Measurements from ENCODE around the gene SORBS1. TPM values are rescaled to one million over a fixed set of nuclear protein-coding genes. Genes with fewer than 3 reads are reported as not detected.

Gene SORBS1
- total RNA-seq, 1 experiment from 2014 or later, result 4.1 TPM

DNA sequence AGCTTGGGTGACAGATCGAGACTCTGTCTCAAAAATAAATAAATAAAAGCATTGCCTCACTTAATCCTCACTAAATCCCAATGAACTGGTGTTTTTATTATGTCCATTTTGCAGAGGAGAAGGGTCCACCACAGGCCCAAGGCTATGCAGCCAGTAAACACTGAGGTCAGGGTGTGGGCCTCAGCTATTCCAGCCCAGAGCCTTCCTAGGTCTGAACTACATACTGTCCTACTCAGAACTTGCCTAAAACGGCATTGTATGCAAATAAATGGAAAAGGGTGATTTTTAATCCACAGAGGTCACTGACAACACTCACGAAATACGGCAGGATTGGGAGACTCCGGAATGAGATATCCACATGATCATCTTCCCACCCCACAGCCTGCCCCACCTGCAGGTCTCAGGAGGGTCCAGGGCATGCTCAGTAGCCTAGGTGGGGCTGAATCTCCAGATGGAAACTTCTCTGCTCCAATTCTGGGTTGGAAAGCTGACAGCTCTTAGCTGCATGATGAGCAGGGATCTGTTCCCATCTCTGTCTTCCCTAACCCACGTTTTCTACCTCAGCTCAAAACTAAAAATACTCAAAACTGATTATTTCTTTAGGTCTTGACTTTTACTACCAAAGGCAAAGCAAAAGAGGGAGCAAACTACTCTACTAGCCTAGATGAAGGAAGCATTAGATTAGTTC lies 121.0 kb downstream of the SORBS1 start:
- POLR2A ChIA-PET (ENCODE audit: unreplicated experiment), result no interaction called here
- no peak overlapping the region for H2AFZ ChIP-seq (ENCODE audit: low read length)
- H3K9me2 ChIP-seq (replicated peaks; ENCODE audit: low read length), result no peaks in the 10 kb centered on the region
- no peaks in the 10 kb centered on the region for H3K79me2 ChIP-seq (ENCODE audit: low read length)
- DNase-seq (no peak), ATAC-seq (no peak)
- TF ChIP-seq EZH2phosphoT487 (IDR thresholded peaks at IDR 0.05; ENCODE audit: borderline replicate concordance, low read length) (no peak), EZH2 (IDR thresholded peaks at IDR 0.05; ENCODE audit: low read length, unreplicated experiment) (no peak)
- TF ChIP-seq, protein P1, sequence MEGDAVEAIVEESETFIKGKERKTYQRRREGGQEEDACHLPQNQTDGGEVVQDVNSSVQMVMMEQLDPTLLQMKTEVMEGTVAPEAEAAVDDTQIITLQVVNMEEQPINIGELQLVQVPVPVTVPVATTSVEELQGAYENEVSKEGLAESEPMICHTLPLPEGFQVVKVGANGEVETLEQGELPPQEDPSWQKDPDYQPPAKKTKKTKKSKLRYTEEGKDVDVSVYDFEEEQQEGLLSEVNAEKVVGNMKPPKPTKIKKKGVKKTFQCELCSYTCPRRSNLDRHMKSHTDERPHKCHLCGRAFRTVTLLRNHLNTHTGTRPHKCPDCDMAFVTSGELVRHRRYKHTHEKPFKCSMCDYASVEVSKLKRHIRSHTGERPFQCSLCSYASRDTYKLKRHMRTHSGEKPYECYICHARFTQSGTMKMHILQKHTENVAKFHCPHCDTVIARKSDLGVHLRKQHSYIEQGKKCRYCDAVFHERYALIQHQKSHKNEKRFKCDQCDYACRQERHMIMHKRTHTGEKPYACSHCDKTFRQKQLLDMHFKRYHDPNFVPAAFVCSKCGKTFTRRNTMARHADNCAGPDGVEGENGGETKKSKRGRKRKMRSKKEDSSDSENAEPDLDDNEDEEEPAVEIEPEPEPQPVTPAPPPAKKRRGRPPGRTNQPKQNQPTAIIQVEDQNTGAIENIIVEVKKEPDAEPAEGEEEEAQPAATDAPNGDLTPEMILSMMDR (conservative IDR thresholded peaks at IDR 0.05; ENCODE audit: low read depth, low read length), result no peak
- no peak overlapping the region for H3K9ac ChIP-seq (ENCODE audit: low read length)
- H3K9me3 ChIP-seq (ENCODE audit: low read length), result no peaks in the 10 kb centered on the region
- no peak overlapping the region for H3K4me2 ChIP-seq (ENCODE audit: low read length)
- no peak overlapping the region for H3K4me3 ChIP-seq (ENCODE audit: low read length)
- BruUV-seq (replicated peaks), result no TSS peak
- intact Hi-C loops (cut with micrococcal nuclease), result no loop called here
- no peaks in the 10 kb centered on the region for H3K27me3 ChIP-seq (ENCODE audit: low read length)
- H3K27ac ChIP-seq (ENCODE audit: low read length), result no peak overlapping the region
- CTCF ChIA-PET, result no interaction called here
- no peaks in the 10 kb centered on the region for H3K36me3 ChIP-seq (ENCODE audit: low read depth, low read length)
- H4K20me1 ChIP-seq (ENCODE audit: low read length), result no peaks in the 10 kb centered on the region
- H3K4me1 ChIP-seq (ENCODE audit: insufficient read depth, low read length), result peaks cover 5% of the 10 kb centered on the region
- H3F3A ChIP-seq (ENCODE audit: low read length, unreplicated experiment), result no peaks in the 10 kb centered on the region

DNA sequence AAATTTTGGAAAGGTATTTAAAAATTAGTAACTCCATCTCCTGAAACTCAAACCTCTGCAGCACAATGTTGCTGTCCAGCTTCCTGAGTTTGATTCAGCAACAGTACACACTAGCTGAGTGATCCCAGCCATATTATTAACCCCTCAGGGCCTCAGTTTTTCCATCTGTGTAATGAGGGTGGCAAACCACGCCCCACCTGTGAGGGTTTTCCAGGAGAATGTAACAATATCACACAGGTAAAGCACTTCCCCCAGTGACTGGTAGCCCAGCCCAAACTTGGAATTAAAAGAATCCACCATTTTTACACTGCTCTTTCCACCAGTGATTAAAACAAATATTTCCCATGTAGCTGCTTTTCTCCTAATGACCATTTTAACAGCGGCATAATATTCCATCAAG lies 122.4 kb downstream of the SORBS1 start:
- no peaks in the 10 kb centered on the region for H3K4me1 ChIP-seq (ENCODE audit: insufficient read depth, low read length)
- no peaks in the 10 kb centered on the region for H3K9me2 ChIP-seq (replicated peaks; ENCODE audit: low read length)
- no peaks in the 10 kb centered on the region for H3K9me3 ChIP-seq (ENCODE audit: low read length)
- no TSS peak for BruUV-seq (replicated peaks)
- no peaks in the 10 kb centered on the region for H3K27me3 ChIP-seq (ENCODE audit: low read length)
- H2AFZ ChIP-seq (ENCODE audit: low read length), result no peak overlapping the region
- CTCF ChIA-PET, result no interaction called here
- no peaks in the 10 kb centered on the region for H3K79me2 ChIP-seq (ENCODE audit: low read length)
- DNase-seq, result no peak
- H3K27ac ChIP-seq (ENCODE audit: low read length), result no peak overlapping the region
- no peak overlapping the region for H3K4me3 ChIP-seq (ENCODE audit: low read length)
- H4K20me1 ChIP-seq (ENCODE audit: low read length), result no peaks in the 10 kb centered on the region
- intact Hi-C loops (cut with micrococcal nuclease), result no loop called here
- H3K9ac ChIP-seq (ENCODE audit: low read length), result no peak overlapping the region
- H3F3A ChIP-seq (ENCODE audit: low read length, unreplicated experiment), result no peaks in the 10 kb centered on the region
- TF ChIP-seq EZH2phosphoT487 (IDR thresholded peaks at IDR 0.05; ENCODE audit: borderline replicate concordance, low read length) (no peak), EZH2 (IDR thresholded peaks at IDR 0.05; ENCODE audit: low read length, unreplicated experiment) (no peak)
- TF ChIP-seq, protein P1 (conservative IDR thresholded peaks at IDR 0.05; ENCODE audit: low read depth, low read length), result no peak
- no peak overlapping the region for H3K4me2 ChIP-seq (ENCODE audit: low read length)
- POLR2A ChIA-PET (ENCODE audit: unreplicated experiment), result interaction anchor here (0.7 kb wide), 1 partner anchor 239 kb away, joined by 3 read pairs; no protein-coding TSS in a partner anchor
- H3K36me3 ChIP-seq (ENCODE audit: low read depth, low read length), result no peaks in the 10 kb centered on the region
- ATAC-seq, result no peak

DNA sequence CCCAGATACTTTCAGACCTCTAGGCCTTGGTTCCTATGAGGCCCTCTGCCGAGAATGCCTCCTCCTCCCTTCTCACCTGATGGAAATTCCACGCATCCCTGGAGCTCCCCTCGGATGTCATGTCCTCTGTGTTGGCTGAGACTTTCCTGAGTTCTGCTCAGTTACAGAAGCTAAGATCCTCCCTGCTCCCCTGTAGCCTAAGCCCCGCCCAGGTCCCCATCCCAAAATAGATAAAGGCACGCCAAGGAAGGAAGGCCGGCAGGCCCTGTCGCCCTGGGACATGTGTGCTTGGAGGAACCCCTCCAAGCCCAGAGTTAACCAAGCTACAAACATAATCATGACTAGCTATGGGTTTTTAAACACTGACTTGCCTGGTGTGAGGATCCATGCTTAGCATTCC lies 123.5 kb downstream of the SORBS1 start:
- H3K27ac ChIP-seq (ENCODE audit: low read length), result no peak overlapping the region
- intact Hi-C loops (cut with micrococcal nuclease), result no loop called here
- ChIA-PET CTCF (no interaction called here), POLR2A (ENCODE audit: unreplicated experiment) (no interaction called here)
- no peak overlapping the region for H3K4me2 ChIP-seq (ENCODE audit: low read length)
- H3K9me2 ChIP-seq (replicated peaks; ENCODE audit: low read length), result no peaks in the 10 kb centered on the region
- H3K9ac ChIP-seq (ENCODE audit: low read length), result no peak overlapping the region
- no peak overlapping the region for H2AFZ ChIP-seq (ENCODE audit: low read length)
- ATAC-seq, result no peak
- no peaks in the 10 kb centered on the region for H3K4me1 ChIP-seq (ENCODE audit: insufficient read depth, low read length)
- no peak overlapping the region for H3K4me3 ChIP-seq (ENCODE audit: low read length)
- TF ChIP-seq EZH2phosphoT487 (IDR thresholded peaks at IDR 0.05; ENCODE audit: borderline replicate concordance, low read length) (no peak), EZH2 (IDR thresholded peaks at IDR 0.05; ENCODE audit: low read length, unreplicated experiment) (no peak)
- TF ChIP-seq, protein P1 (conservative IDR thresholded peaks at IDR 0.05; ENCODE audit: low read depth, low read length), result no peak
- no peaks in the 10 kb centered on the region for H3F3A ChIP-seq (ENCODE audit: low read length, unreplicated experiment)
- no TSS peak for BruUV-seq (replicated peaks)
- H3K79me2 ChIP-seq (ENCODE audit: low read length), result no peaks in the 10 kb centered on the region
- no peaks in the 10 kb centered on the region for H3K27me3 ChIP-seq (ENCODE audit: low read length)
- no peaks in the 10 kb centered on the region for H4K20me1 ChIP-seq (ENCODE audit: low read length)
- DNase-seq, result no peak
- no peaks in the 10 kb centered on the region for H3K36me3 ChIP-seq (ENCODE audit: low read depth, low read length)
- no peaks in the 10 kb centered on the region for H3K9me3 ChIP-seq (ENCODE audit: low read length)
